GM10847 (cell line): Measurements from ENCODE around the gene RAB42.
A peak's percentile ranks its signal among the peaks of the same experiment; 100 is the strongest.

Source experiments
- POLR2A ChIP-seq: IDR thresholded peaks from 2 replicates; pipeline ENCODE4 v1.6.1; 2011; ENCODE audit not compliant: insufficient read length; ENCODE audit errors: extremely low read depth

The RAB42 gene

GRCh38 chr1:28642056-28642846 lies 50.2 kb downstream of the RAB42 start:
- TF ChIP-seq POLR2A, result no peak

GRCh38 chr1:28642847-28643635 lies 51.0 kb downstream of the RAB42 start, which contains the start of gene TAF12:
TSS of gene TAF12 (minus strand) at chr1:28643067. CDS start at chr1:28622081, 20,986 bp downstream.
- peak; percentile 99 for TF ChIP-seq POLR2A

GRCh38 chr1:28644494-28644893 lies 52.4 kb downstream of the RAB42 start:
- no peak for TF ChIP-seq POLR2A
